Head of caudate nucleus (tissue), 42 donors: ENCODE results near the gene ZBTB37.
"Not testable (repeated sequence)": the region's sequence is repeated elsewhere in the genome, so short reads cannot be mapped to it uniquely, and the experiment has no call there.

ENCODE experiments used
- DNase-seq, 42 donors: peaks; one replicate each; pipeline versions ENCODE4 v3.0.0 to v3.0.0-alpha.2; 2020 to 2021; ENCODE audit warnings: mixed read lengths in 7 of 42
- intact Hi-C: fragments of 100-400 bp; cut with DNase I; formaldehyde crosslinking; loops from one replicate; pipeline ENCODE4 v1.15.0; 2022

The ZBTB37 gene

GRCh38 chr1:173868266-173869020 lies at the start of gene ZBTB37:
TSS of gene ZBTB37 (plus strand) at chr1:173868380. CDS start at chr1:173870226, 1,846 bp downstream.
- intact Hi-C loops: loop anchor here (5.0 kb wide), 1 partner anchor 154 kb away; the partner anchor contains the start of gene RC3H1
- DNase-seq: peak; percentile 47 to 89 (median 78)

- intact Hi-C loops: no loop called here
- DNase-seq: no peak
These were observed 49.7 kb upstream of the ZBTB37 start for GRCh38 chr1:173818459-173818858.

GRCh38 chr1:173821680-173822079 lies 46.5 kb upstream of the ZBTB37 start:
- intact Hi-C loops: no loop called here
- no peak for DNase-seq

- intact Hi-C loops: loop anchor here (2.0 kb wide), 1 partner anchor 393 kb away; no protein-coding TSS in a partner anchor
- no peak for DNase-seq
These were observed 44.3 kb upstream of the ZBTB37 start for GRCh38 chr1:173823781-173824314.

- peak; percentile 91 to 98 (median 96) for DNase-seq
- intact Hi-C loops: loop anchor here (2.0 kb wide), 1 partner anchor 394 kb away; no protein-coding TSS in a partner anchor
These were observed 43.7 kb upstream of the ZBTB37 start, which contains the start of the genes CENPL and DARS2 for GRCh38 chr1:173824315-173825081. TSS of gene CENPL (minus strand) at chr1:173824883. CDS start at chr1:173811299, 13,584 bp downstream. TSS of gene DARS2 (plus strand) at chr1:173824673. CDS start at chr1:173825230, 557 bp downstream.

- DNase-seq: no peak
- intact Hi-C loops: no loop called here
These were observed 40.6 kb upstream of the ZBTB37 start for GRCh38 chr1:173827611-173828010.

- DNase-seq: no peak
- intact Hi-C loops: no loop called here
These were observed 35.4 kb upstream of the ZBTB37 start for GRCh38 chr1:173832748-173833147.

GRCh38 chr1:173852105-173852504 lies 16.1 kb upstream of the ZBTB37 start:
- intact Hi-C loops: no loop called here
- DNase-seq: no peak

GRCh38 chr1:173853074-173853473 lies 15.1 kb upstream of the ZBTB37 start:
- intact Hi-C loops: no loop called here
- no peak for DNase-seq

- intact Hi-C loops: no loop called here
- no peak for DNase-seq
These were observed 12.2 kb upstream of the ZBTB37 start for GRCh38 chr1:173856014-173856413.

GRCh38 chr1:173856903-173857302 lies 11.3 kb upstream of the ZBTB37 start:
- no peak for DNase-seq
- intact Hi-C loops: no loop called here

- intact Hi-C loops: no loop called here
- DNase-seq: no peak
These were observed 10.7 kb upstream of the ZBTB37 start for GRCh38 chr1:173857363-173857917.

- intact Hi-C loops, DNase-seq: not testable (repeated sequence)
These were observed 8.6 kb upstream of the ZBTB37 start for GRCh38 chr1:173859547-173859946.

- DNase-seq: no peak
- intact Hi-C loops: no loop called here
These were observed 8.1 kb upstream of the ZBTB37 start for GRCh38 chr1:173860065-173860464.

GRCh38 chr1:173861731-173862145 lies 6.4 kb upstream of the ZBTB37 start:
- intact Hi-C loops: no loop called here
- DNase-seq: no peak

GRCh38 chr1:173862146-173862768 lies 5.9 kb upstream of the ZBTB37 start:
- DNase-seq, intact Hi-C loops: not testable (repeated sequence)

- intact Hi-C loops: no loop called here
- DNase-seq: no peak
These were observed 5.4 kb upstream of the ZBTB37 start for GRCh38 chr1:173862769-173863223.

GRCh38 chr1:173863224-173864161 lies 4.7 kb upstream of the ZBTB37 start:
- DNase-seq: no peak
- intact Hi-C loops: no loop called here
